ENCODE measurements around the gene NFKBIB.

DNA sequence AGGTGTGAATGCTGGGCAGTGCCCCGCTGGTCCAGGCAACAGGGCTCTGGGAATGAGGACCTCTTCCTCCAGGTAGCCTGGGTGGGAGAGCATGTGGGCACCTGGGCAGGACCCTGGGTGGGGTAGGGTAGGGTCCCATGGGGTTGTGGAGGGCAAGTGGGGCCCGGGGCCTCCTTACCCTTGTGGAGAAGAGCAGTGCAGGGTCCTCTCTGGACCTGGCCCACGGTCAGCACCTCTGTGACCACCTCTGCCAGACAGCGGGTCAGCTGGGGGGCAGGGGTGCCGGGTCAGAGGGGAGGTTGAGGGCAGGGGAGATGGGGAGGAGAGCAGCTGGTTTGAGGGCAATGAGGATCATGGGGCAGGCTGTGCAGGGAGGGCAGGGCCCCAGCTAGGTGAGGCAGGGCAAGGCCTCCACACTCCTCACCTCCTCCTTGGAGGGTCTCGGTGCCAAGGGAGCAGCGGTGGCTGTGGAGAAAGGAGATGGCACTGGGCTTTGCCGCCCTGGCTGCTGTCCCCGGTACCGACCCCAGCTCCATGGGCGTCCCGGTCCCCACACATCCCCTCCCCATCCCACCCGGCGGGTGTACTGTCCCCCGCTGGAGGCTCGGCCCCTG lies 11.7 kb downstream of the NFKBIB start:
- no peak for TF ChIP-seq RNF2 (conservative IDR thresholded peaks at IDR 0.05; ENCODE audit: low read depth)
- no peak for TF ChIP-seq NFIC (IDR thresholded peaks at IDR 0.05; ENCODE audit: low read length)
- no peak for TF ChIP-seq ZNF205 (CRISPR knock-in tag; IDR thresholded peaks at IDR 0.05)
- no peak for TF ChIP-seq FOXK1 (CRISPR knock-in tag; IDR thresholded peaks at IDR 0.05; ENCODE audit: borderline replicate concordance, low read depth)
- no peak for TF ChIP-seq NFE2L1 (CRISPR knock-in tag; IDR thresholded peaks at IDR 0.05; ENCODE audit: borderline replicate concordance)
- no peak for TF ChIP-seq ZNF766 (CRISPR knock-in tag; IDR thresholded peaks at IDR 0.05; ENCODE audit: borderline replicate concordance)
- no peak for TF ChIP-seq MAFK (conservative IDR thresholded peaks at IDR 0.05 in 1 of 2, IDR thresholded peaks at IDR 0.05 in 1 of 2; ENCODE audit: low read length in 2 of 2)
- no peak for TF ChIP-seq ZBTB49 (CRISPR knock-in tag; IDR thresholded peaks at IDR 0.05; ENCODE audit: borderline replicate concordance)
- TF ChIP-seq ZNF749 (CRISPR knock-in tag; IDR thresholded peaks at IDR 0.05; ENCODE audit: borderline replicate concordance) = no peak
- no peak for TF ChIP-seq TAF1 (CRISPR knock-in tag; IDR thresholded peaks at IDR 0.05)
